Body of pancreas (tissue), 4 donors: ENCODE measurements around the gene ATG10. TPM values are rescaled to one million over a fixed set of nuclear protein-coding genes. Genes with fewer than 3 reads are reported as not detected.
A peak's percentile ranks its signal among the peaks of the same experiment; 100 is the strongest.

Source experiments
- ATAC-seq: fragments of 150-250 bp; one replicate; pipeline ENCODE4 v1.9.1; 2016
- DNase-seq, 4 donors: peaks; one replicate each; pipeline ENCODE4 v3.0.0-alpha.2; 2019
- H3K27ac ChIP-seq, 4 donors: fragments of 200-600 bp; sonication (generic); 1 replicate in 3 of 4; 2 replicates in 1 of 4; pipeline versions ENCODE4 v1.5.1 to v1.6.1; 2016 to 2019; ENCODE audit warnings: mild to moderate bottlenecking in 1 of 4, mixed read lengths in 1 of 4, moderate library complexity in 1 of 4
- H3K27me3 ChIP-seq, 2 donors: fragments of 200-600 bp; sonication (generic); one replicate each; pipeline ENCODE4 v1.6.0; 2016; ENCODE audit warnings: mild to moderate bottlenecking in 1 of 2
- H3K36me3 ChIP-seq, 2 donors: fragments of 200-600 bp; sonication (generic); replicated peaks in 1 of 2; 2 replicates each; pipeline ENCODE4 v1.5.1; 2016; ENCODE audit warnings: low read depth in 2 of 2; ENCODE audit not compliant: insufficient read depth in 1 of 2
- H3K4me1 ChIP-seq: fragments of 200-600 bp; sonication (generic); one replicate; pipeline ENCODE4 v1.6.0; 2016
- H3K4me3 ChIP-seq, 2 donors: fragments of 200-600 bp; sonication (generic); 1 replicate in 1 of 2; 2 replicates in 1 of 2; pipeline ENCODE4 v1.5.1; 2016 to 2019
- H3K9me3 ChIP-seq, 3 donors: fragments of 200-600 bp; sonication (generic); 1 replicate in 2 of 3; 2 replicates in 1 of 3; pipeline ENCODE4 v1.5.1; 2016
- CTCF ChIP-seq, 7 experiments: fragments of 450-650 bp in 4 of 7; fragments of 200-600 bp in 3 of 7; sonication (generic) in 3 of 7; IDR thresholded peaks; one replicate each; pipeline ENCODE4 v1.5.1; 2016 to 2019; ENCODE audit warnings: antibody characterized with exemption in 7 of 7
- POLR2A ChIP-seq, 3 donors: fragments of 450-650 bp; IDR thresholded peaks; one replicate each; pipeline ENCODE4 v1.6.1; 2016; ENCODE audit warnings: antibody characterized with exemption in 3 of 3, mild to moderate bottlenecking in 2 of 3
- WGBS, 2 donors: methylation state at CpG; one replicate each; pipeline ENCODE4 v1.1.5; 2017; 5-methylcytosine and 5-hydroxymethylcytosine counted together
- intact Hi-C: fragments of 100-400 bp; cut with DNase I; formaldehyde crosslinking; loops from one replicate; pipeline ENCODE4 v1.15.1; 2023
- total RNA-seq, 2 donors: library from RNA; depleted of rRNA; stranded (reverse); fragments of >200 nt; gene quantifications; one replicate each; pipeline ENCODE4 v1.1.0, GENCODE V29; 2016

Gene ATG10
- total RNA-seq, 2 donors from 2014 or later, result 2.9 to 4.6 TPM

- 16 to 26% methylated on average over 18 to 19 of the region's 19 CpGs for WGBS, 2 donors
- H3K36me3 ChIP-seq, result peaks cover 11 to 12% of the 10 kb centered on the region in 2 donors
- peaks cover 23% of the 10 kb centered on the region for H3K4me1 ChIP-seq
- DNase-seq (no peak), ATAC-seq (no peak)
- TF ChIP-seq POLR2A (IDR thresholded peaks at IDR 0.05), result peak in 2 of 3 donors; percentile 96
- TF ChIP-seq CTCF (IDR thresholded peaks at IDR 0.05), result no peak
- H3K27me3 ChIP-seq, result no peaks in the 10 kb centered on the region
- H3K4me3 ChIP-seq, result peak overlapping the region; percentile 77 to 95
- peak overlapping the region; percentile 78 to 87 (median 84) for H3K27ac ChIP-seq
- intact Hi-C loops, result no loop called here
- H3K9me3 ChIP-seq, result no peaks in the 10 kb centered on the region
Measured at GRCh38 chr5:82278711-82279370, 307.0 kb downstream of the ATG10 start.

DNA sequence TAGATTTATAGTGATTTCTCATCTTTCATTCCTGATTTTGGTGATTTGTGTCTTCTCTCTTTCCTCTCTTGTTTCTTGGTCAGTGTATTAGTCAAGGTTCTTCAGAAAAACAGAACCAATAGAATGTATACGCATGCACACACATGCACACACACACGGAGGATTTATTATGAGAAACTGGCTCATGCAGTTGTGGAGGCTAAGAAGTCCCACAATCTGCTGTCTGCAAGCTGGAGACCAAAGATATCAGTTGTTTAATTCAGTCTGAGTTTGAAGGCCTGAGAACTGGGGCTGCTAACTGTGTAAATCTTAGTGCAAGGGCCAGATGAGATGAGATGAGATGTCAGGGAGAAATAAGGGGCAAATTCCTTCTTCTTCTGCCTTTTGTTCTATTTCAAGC lies 312.1 kb downstream of the ATG10 start:
- Histone ChIP-seq H3K36me3 (no peaks in the 10 kb centered on the region), H3K4me3 (no peak overlapping the region), H3K27me3 (no peaks in the 10 kb centered on the region), H3K27ac (no peak overlapping the region), H3K4me1 (peaks cover 8% of the 10 kb centered on the region), H3K9me3 (no peaks in the 10 kb centered on the region)
- DNase-seq, result no peak
- no peak for TF ChIP-seq CTCF (IDR thresholded peaks at IDR 0.05)
- no peak for TF ChIP-seq POLR2A (IDR thresholded peaks at IDR 0.05)
- WGBS, 2 donors, result 76 to 85% methylated on average over 2 of the region's 2 CpGs
- ATAC-seq, result no peak
- intact Hi-C loops, result no loop called here

GRCh38 chr5:82285206-82285605 lies 313.4 kb downstream of the ATG10 start:
- Histone ChIP-seq H3K9me3 (no peaks in the 10 kb centered on the region), H3K27ac (no peak overlapping the region), H3K4me3 (no peak overlapping the region), H3K4me1 (no peaks in the 10 kb centered on the region), H3K36me3 (no peaks in the 10 kb centered on the region), H3K27me3 (no peaks in the 10 kb centered on the region)
- DNase-seq (no peak), ATAC-seq (no peak)
- intact Hi-C loops, result no loop called here
- 93% methylated on average over 6 of the region's 6 CpGs for WGBS, 2 donors
- no peak for TF ChIP-seq CTCF (IDR thresholded peaks at IDR 0.05)
- TF ChIP-seq POLR2A (IDR thresholded peaks at IDR 0.05), result no peak

GRCh38 chr5:82287625-82288024 lies 315.8 kb downstream of the ATG10 start:
- WGBS, 2 donors, result 84 to 93% methylated on average over 3 of the region's 3 CpGs
- intact Hi-C loops, result no loop called here

More at GRCh38 chr5:82287625-82288024, 315.8 kb downstream of the ATG10 start:
- ATAC-seq (no peak), DNase-seq (no peak)
- no peak for TF ChIP-seq CTCF (IDR thresholded peaks at IDR 0.05)
- no peak for TF ChIP-seq POLR2A (IDR thresholded peaks at IDR 0.05)
- Histone ChIP-seq H3K27ac (no peak overlapping the region), H3K27me3 (no peaks in the 10 kb centered on the region), H3K9me3 (no peaks in the 10 kb centered on the region), H3K4me3 (no peak overlapping the region), H3K36me3 (no peaks in the 10 kb centered on the region), H3K4me1 (no peaks in the 10 kb centered on the region)
